Tibial artery (tissue), 4 donors: ENCODE data around the gene C16orf96.
A peak's percentile ranks its signal among the peaks of the same experiment; 100 is the strongest.

Experiments
- DNase-seq, 2 donors: peaks; one replicate each; pipeline ENCODE4 v3.0.0-alpha.2; 2019
- H3K27ac ChIP-seq, 2 donors: fragments of 200-600 bp; sonication (generic) in 1 of 2; 1 replicate in 1 of 2; 2 replicates in 1 of 2; pipeline ENCODE4 v1.5.1; 2018 to 2019; ENCODE audit warnings: mild to moderate bottlenecking in 1 of 2
- H3K27me3 ChIP-seq, 2 donors: fragments of 200-600 bp; sonication (generic) in 1 of 2; one replicate each; pipeline versions ENCODE4 v1.5.1 to v1.6.0; 2016 to 2019
- H3K36me3 ChIP-seq, 3 donors: fragments of 200-600 bp; sonication (generic) in 2 of 3; one replicate each; pipeline ENCODE4 v1.5.1; 2016 to 2019; ENCODE audit warnings: mild to moderate bottlenecking in 2 of 3
- H3K4me1 ChIP-seq, 4 donors: fragments of 200-600 bp; sonication (generic) in 2 of 4; 1 replicate in 3 of 4; 2 replicates in 1 of 4; pipeline ENCODE4 v1.5.1; 2016 to 2019
- H3K4me3 ChIP-seq, 2 donors: fragments of 200-600 bp; sonication (generic) in 1 of 2; 1 replicate in 1 of 2; 2 replicates in 1 of 2; pipeline ENCODE4 v1.5.1; 2018 to 2019; ENCODE audit warnings: mild to moderate bottlenecking in 2 of 2
- H3K9me3 ChIP-seq, 3 donors: fragments of 200-600 bp; sonication (generic) in 1 of 3; one replicate each; pipeline ENCODE4 v1.5.1; 2016 to 2019
- CTCF ChIP-seq, 2 experiments: fragments of 200-600 bp in 1 of 2; fragments of 450-650 bp in 1 of 2; IDR thresholded peaks; one replicate each; pipeline ENCODE4 v1.5.1; 2017 to 2019; ENCODE audit warnings: antibody characterized with exemption in 2 of 2, mild to moderate bottlenecking in 1 of 2, moderate library complexity in 1 of 2
- intact Hi-C: fragments of 100-400 bp; cut with DNase I; formaldehyde crosslinking; loops from one replicate; pipeline ENCODE4 v1.15.0; 2023; ENCODE audit warnings: low total_unique reads

Gene C16orf96

GRCh38 chr16:4538350-4539235 lies 17.5 kb upstream of the C16orf96 start, which contains the start of gene CDIP1:
Gene CDIP1 (minus strand): TSS chr16:4538773. CDS start chr16:4514130, 24,643 bp downstream.
- intact Hi-C loops, result no loop called here

GRCh38 chr16:4539716-4540284 lies 16.3 kb upstream of the C16orf96 start:
- no peak overlapping the region for H3K4me3 ChIP-seq
- no peak for DNase-seq
- H3K36me3 ChIP-seq, result no peaks in the 10 kb centered on the region
- H3K9me3 ChIP-seq, result no peaks in the 10 kb centered on the region
- H3K27ac ChIP-seq, result no peak overlapping the region
- peaks cover 0 to 24% (median 14%) of the 10 kb centered on the region in 4 donors for H3K4me1 ChIP-seq
- intact Hi-C loops, result no loop called here
- no peak for TF ChIP-seq CTCF (IDR thresholded peaks at IDR 0.05)
- no peaks in the 10 kb centered on the region for H3K27me3 ChIP-seq

More at GRCh38 chr16:4538350-4539235, 17.5 kb upstream of the C16orf96 start, which contains the start of gene CDIP1:
- Histone ChIP-seq H3K9me3 (no peaks in the 10 kb centered on the region), H3K36me3 (no peaks in the 10 kb centered on the region), H3K27ac (peak within 1 kb of the TSS; percentile 79 to 85), H3K27me3 (no peaks in the 10 kb centered on the region), H3K4me1 (peaks cover 0 to 24% (median 14%) of the 10 kb centered on the region in 4 donors), H3K4me3 (peak within 1 kb of the TSS; percentile 72 to 83)
- peak in 1 of 2 experiments; percentile 12 for TF ChIP-seq CTCF (IDR thresholded peaks at IDR 0.05)
- peak; percentile 95 to 98 for DNase-seq

GRCh38 chr16:4544473-4544872 lies 11.7 kb upstream of the C16orf96 start:
- no peak overlapping the region for H3K4me3 ChIP-seq
- intact Hi-C loops, result no loop called here
- H3K36me3 ChIP-seq, result no peaks in the 10 kb centered on the region
- no peaks in the 10 kb centered on the region for H3K9me3 ChIP-seq
- no peak overlapping the region for H3K27ac ChIP-seq
- DNase-seq, result no peak
- no peak for TF ChIP-seq CTCF (IDR thresholded peaks at IDR 0.05)
- H3K27me3 ChIP-seq, result no peaks in the 10 kb centered on the region
- no peaks in the 10 kb centered on the region for H3K4me1 ChIP-seq

GRCh38 chr16:4548124-4548523 lies 8.0 kb upstream of the C16orf96 start:
- Histone ChIP-seq H3K36me3 (no peaks in the 10 kb centered on the region), H3K4me1 (no peaks in the 10 kb centered on the region), H3K9me3 (no peaks in the 10 kb centered on the region), H3K27me3 (peaks cover 0 to 3% of the 10 kb centered on the region in 2 donors), H3K4me3 (no peak overlapping the region), H3K27ac (no peak overlapping the region)
- intact Hi-C loops, result no loop called here
- DNase-seq, result no peak
- TF ChIP-seq CTCF (IDR thresholded peaks at IDR 0.05), result no peak

- Histone ChIP-seq H3K9me3 (no peaks in the 10 kb centered on the region), H3K27ac (no peak overlapping the region), H3K4me3 (no peak overlapping the region), H3K36me3 (no peaks in the 10 kb centered on the region), H3K27me3 (peaks cover 0 to 13% of the 10 kb centered on the region in 2 donors), H3K4me1 (no peaks in the 10 kb centered on the region)
- intact Hi-C loops, result loop anchor here (5.0 kb wide), 1 partner anchor 43 kb away; no protein-coding TSS in a partner anchor
- TF ChIP-seq CTCF (IDR thresholded peaks at IDR 0.05), result no peak
- no peak for DNase-seq
Observed at GRCh38 chr16:4550591-4550990, 5.5 kb upstream of the C16orf96 start.
